NCI-H128 (cell line): Measurements from ENCODE around the gene MELTF.

Experiments used
- DNase-seq: peaks from one replicate; lab custom pipeline; 2025; ENCODE audit not compliant: unreplicated experiment; lab: John Stamatoyannopoulos, UW

MELTF gene

DNA sequence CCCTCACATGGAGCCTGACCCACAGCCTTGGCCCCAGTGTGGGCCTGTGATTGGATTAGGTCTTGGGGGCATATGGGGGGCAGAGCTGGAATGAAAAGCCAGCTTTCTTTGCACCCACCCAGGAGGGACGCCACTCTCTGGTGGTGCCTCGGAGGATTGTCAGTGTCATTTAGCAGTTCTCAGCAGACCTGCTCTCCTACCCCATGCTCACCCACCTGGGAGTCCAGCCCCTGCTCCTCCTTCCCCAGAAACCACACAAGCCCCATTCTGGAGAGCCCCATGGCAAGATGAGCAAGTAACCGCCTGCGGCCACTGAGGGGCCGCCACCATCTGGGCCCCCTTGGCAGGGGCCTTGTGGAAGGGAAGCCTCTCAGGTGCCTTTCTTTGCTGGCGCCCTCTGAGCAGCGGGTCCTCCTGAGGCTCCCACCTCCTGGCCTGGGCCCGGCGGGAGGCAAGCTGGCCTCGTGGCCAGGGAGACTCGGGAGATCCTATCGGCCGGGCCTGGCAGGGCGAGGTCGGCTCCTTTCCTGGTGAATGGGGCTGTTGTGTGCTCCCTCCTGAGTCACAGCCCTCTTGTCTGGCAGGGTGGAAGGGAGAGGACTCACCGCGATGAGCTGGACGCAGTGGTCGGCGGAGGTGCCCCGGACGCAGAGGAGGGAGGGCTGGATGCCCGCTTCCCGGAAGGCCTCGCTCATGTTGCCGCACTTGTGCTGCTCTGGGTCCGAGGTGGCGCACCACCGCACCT is 2.3 kb downstream of the MELTF start:
- DNase-seq: no peak

DNA sequence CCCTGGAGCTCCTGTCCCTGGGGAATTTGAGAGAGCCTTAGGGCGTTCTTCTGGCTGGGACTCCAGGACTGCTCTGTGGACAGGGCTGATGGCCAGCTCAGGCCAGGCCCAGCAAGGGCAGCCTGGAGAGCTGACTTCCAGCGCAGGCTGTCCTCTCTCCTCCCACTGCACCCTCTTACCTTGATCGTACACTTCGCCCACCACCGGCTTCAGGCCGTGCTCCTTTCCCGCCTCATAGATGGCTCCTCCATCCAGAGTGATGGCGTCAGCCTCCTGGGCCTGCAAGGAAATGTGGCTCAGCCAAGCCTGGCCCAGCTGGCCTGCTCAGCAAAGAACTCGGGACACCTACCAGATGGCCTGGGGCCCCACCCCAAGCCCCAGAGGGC is 3.1 kb downstream of the MELTF start:
- DNase-seq: no peak

DNA sequence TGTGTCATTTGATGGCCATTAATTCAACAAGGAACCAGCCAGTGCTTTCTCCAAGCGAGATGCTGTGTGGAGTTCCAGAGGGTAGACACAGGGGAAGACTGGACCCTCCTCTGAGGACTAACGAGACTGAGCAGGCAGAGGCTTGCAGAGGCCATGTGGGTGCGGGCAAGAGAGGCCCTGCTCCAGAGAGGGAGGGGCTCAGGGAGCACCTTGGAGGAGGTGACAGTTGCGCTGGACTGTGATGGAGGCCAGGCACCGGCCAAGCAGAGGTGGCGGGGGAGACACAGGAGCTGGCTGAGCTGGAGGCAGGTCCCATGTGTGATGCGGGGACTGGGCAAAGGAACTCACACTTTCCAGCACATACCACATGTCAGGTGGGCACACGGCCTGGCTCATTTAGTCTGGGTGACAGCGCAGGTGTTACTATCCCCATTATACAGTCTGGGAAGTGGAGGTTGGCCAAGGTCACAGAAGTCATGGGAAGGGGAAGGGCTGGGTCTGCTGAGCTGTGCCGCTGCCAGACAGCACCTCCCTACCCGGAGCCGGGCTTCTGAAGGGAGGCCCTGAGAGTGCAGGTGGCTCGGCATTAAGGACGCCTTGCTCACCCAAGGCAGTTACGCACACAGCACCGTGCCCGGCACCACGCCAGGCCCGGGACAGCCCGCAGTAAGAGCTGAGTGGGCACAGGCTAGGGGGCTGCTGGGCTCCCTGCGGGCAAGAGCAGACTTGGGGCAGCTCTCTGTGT is 3.7 kb downstream of the MELTF start:
- no peak for DNase-seq

DNA sequence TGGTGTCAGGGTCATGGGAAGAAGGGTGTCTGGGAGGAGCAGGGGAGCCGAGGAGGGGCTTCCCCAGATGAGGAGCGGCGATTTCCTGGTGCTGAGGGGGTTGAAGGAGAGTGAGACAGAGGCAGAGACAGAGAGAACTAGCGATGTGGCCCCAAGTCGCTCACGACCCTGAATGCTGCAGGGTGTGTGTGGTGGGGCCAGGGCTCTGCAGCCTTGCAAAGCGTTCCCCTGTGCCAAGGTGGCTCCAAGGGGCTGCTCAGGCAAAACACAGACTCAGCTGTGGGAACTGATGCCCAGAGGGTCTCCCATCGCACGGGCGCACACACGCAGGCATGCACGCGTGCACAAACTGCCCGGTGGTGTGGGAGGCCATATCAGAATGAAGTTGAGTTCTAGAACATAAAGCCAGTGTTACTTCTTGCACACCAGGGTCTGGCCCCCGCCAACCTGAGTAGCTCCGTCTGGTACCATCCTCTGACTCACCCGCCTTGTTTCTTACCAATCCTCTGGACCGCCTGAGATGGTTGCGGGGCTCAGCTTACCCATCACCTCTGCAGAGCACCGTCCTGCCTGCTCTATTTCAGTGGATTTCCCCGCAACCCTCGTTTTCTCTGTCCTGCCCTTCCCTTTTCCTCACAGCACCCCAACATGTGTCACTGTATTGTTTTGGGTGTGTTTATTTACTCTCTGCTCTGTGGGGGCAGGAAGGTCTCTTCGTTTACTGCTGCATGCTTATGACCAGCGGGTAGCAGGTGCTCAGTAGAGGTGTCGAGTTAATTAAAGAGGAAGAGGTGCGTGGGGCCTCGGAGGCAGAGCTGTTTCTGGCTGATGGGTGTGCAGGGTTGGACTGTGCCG is 4.5 kb downstream of the MELTF start:
- DNase-seq: no peak

DNA sequence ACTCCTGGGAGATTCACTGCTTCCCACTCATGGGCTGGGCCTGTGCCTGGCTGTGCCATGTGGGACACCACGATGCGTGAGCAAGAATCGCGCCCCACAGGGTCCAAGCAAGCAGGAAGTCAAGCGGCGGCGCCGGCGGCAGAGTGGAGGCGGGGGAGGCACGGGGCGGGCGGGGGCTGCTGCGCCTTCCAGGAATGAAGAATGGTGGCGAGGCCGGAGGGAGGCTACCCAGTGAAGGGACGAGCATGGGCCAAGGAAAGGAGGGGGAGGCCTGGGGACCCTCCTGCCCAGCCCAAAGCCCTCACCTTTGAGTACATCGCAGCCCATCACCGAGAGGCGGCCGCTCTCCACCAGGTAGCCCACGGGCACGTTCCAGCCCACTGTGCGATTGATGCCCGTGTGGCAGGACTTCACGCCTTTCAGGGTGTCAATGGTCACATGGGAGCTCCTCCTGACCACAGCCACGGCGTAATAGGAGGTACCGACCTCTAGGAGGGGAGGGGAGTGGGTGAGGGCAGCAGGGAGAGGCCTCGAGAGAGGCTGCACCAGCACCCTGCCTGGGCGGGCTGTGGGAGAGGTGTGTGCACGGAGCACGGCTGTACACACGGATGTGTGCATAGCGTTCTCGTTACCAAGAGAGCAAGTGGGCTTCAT is 5.5 kb downstream of the MELTF start:
- DNase-seq: no peak

DNA sequence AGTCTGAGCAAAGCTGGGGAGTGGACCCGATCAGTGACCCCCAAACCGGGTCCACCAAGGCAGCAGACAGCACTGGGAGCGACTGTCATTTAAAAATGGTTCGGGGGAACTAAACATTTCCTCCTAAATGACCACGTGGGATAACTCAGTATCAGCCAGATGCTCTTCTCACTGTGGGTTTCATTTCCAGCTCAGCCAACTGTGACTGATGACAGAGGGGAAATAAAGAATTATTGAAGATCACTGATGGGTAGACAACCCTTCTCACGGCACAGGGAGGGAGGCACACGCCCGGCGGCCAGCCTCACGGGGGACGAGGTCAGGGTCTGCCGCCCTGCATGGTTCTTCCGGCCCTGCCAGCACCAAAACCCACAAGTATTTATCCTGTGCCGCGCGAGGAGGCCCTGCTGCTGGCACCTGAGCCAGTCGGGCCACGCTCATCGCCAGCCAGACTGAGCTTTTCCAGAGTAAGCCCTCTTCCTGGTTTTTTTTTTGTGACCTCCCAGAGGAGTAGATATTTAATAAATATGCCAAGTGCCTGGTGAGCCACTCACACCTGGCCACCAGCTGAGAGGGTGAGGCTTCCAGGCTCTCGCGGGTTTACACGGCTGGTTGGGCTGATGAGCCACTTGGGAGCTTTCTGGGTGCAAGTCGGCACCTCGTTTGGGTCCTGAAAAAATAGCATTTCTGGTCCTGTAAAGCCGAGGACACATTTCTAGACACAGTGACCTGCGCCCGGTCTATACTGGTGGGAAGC is 6.2 kb downstream of the MELTF start:
- peak; percentile 60 for DNase-seq

DNA sequence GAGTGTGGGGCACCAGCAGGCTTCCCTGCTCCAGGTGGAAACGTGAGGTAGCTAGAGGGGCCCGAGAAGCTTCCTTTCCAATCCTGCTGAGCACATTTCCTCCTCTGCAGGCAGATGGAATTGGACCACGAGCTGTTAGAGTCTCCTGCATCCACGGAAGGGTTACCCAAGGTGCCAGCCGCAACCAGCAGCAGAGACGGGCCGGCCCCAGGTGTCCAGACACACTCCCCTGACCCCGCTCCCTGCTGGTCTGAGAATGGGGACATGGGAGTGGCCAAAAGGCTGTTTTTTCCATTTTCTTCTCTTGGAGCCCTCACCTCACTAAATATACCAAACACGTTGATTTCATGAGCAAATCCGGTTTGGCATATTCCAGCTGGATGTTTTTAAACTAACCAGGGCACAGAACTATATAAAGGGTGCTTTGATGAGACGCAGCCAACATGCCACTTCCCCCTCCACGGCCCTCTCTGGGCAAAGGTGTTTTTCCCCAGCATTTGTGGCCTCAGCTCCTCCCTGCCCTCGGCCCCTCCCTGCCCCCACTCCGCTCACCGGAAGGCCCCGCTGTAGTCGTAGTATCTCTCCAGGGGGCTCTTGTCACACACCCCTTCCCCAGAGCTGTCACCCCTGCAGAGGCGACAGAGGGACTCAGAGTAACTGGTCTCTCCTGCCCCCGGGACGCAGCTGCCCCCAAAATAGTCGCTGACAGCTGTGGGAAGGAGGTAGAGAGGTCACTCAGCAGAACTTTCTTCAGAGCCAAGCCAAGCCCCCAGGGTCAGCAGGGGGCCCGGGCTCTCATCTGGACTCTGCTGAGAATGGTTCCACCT is 7.0 kb downstream of the MELTF start:
- DNase-seq: no peak

DNA sequence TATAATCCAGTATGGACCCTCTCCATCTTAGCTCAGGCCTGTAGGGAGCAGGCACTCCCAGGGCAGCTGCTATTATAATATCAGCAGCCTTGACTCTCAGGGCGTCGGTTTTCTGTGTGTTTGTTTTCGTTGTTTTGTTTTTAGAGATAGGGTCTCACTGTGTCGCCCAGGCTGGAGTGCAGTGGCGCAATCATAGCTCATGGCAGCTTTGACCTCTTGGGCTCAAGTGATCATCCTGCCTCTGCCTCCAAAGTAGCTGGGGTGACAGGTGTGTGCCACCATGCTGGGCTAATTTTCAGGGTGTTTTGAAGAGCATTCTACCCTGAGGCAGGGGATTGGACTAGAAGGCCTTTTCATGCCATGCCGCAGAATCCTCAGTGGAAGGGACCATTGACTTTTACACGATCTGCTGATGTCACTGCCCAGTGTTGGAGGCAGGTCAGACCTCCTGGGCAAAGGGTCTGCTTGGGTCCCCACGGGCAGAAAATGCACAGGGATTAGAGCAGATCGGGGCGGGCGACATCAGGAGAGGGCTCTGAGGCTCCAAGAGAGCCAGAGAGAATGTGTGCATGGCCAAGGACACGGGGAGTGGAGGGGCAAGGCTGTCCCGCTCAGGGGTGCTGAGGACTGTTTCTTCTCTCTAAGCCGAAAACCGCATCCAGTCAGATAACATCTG is 7.8 kb downstream of the MELTF start:
- DNase-seq: no peak

DNA sequence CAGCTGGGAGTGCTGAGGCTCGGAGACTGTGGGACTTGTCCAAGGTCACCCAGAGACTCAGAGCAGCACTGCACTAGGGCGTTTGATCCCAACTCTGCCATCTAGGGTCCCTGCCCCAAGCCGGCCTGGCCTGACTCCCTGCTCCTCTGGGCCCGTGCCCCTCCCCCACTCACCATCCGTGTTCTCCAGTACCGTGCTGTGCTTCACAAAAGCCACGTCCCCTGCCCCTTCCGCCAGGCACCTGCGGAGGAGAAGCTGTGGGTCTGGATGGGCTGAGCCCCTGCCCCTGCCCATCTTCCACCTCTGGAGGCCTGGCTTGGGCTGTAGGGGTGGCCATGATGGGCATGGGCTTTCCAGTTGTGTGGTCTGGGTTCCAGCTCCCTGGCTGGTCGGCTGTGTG is 8.4 kb downstream of the MELTF start:
- DNase-seq: no peak

DNA sequence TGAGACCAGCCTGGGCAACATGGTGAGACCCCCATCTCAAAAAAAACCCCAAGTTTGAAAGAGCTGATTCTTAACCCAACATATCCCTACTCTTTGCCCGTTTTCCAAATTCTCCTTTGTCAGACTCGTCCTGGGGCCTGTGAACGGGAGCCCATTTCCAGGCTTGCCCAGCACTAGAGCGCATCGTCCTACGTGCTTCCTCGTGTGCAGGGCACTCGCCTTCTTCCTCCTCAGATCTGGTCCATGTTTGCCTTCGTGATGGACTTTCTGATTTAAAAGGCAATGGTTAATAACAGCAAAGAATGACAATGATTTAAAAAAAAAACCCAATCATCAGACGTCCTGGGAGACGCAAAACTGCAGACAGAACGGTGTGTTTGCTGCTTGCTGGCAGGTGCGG is 10.1 kb downstream of the MELTF start:
- no peak for DNase-seq

DNA sequence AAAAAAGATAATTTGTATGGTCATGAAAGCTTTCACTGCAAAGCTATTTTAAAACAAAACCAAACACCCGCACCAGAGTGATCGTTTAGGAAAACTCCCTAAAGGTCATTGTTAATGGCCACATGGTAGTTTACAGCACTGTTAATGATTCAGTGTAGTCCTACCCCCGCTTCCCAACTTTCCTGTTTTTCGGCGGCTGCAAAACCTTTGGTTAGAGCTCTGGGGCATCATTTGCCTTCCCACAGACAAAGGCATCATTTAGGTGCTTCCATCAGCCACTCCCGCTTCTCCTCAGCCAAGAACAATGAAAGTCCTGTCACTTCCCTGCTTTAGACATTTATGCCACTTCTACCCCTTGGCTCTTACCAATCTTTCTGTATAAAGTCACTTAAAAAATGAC is 10.6 kb downstream of the MELTF start:
- no peak for DNase-seq

DNA sequence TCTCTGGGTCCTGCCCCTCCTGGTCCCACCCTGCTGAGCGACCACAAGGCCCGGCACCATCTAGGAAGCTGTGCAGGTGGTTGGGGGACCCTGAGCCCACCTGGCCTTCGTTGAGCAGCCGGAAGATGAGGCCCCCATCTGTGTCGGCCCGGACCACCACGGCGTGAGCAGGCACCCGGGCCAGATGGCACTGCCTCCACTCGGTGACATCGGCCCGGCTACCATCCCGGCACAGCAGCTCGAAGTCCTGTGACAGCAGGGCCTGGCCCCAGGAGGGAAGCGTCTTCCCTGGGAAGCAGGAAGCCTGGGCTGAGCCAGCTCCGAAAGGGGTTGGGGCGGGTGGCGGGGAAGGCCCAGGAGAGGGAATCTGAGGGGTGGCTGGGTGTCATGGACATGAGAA is 12.6 kb downstream of the MELTF start:
- DNase-seq: no peak

DNA sequence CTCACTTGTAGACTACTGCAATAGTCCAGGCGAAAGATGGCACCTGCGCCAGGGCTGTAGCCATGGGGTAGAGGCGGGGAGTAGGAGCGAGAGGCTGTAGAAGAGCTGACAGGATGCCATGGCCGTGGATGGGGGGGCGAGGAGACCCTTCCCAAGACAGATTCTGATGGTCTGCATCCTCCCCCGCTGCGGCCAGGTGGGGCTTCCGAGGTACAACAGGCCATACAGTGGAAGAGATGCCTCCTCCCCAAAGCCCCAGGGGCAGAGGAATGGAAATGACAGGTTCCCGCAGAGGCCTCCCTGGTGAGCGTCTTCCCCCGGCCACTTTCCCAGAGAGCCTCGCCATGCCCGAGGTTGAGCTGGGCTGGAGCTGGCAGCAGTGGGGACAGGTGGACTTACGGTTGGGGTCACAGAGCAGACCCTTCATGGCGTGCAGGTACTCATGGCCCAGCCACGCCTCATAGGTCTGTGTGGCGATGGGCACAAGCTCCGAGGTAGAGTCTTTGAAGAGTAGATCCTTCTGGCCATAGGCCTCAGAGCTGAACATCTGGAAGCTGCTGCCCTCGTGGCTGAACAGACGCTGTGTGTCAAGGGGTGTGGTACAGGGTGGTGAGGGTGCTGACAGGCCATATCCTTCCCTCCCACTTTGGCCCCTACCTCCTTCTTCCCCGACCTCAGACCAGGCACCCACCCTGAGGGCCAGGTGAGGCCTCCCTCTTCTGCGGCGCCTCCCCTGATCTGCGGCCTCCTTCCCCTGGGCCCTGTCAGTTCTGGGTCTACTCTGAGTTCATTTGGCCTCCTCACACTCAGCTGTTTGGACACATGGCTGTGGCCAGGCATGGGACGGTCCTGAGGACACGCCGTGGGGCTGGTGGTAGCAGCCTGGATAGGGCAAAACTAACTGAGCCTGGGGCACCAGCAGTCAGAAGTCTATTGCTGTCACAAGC is 13.6 kb downstream of the MELTF start:
- DNase-seq: no peak

DNA sequence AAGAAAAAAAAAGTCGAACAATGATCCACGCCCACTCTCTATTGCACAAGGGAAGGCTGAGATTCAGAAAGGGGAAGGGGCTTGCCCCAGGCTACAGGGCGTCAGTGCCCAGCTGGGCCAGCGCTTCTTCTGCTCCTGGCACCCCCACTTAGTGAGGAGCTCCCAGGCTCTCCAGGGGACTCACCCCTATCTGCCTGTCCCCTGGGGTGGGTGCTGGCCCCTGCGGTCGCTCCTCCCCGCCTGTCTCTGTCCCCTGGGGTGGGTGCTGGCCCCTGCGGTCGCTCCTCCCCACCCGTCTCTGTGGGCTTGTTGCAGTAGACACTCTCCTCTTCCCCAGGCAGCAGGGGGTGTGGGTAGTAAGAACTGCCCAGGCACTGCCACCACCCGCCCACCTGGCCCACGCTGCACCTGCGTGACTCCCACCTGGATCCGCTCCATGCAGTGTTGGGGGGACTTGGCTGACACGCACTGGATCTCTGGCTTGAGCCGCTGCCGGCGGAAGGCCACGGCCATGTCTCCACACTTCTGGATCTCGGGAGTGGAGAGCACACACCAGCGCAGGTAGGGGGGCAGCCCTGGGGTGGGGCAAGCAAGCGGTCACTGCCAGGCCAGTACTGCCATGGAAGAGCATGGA is 14.6 kb downstream of the MELTF start:
- no peak for DNase-seq

DNA sequence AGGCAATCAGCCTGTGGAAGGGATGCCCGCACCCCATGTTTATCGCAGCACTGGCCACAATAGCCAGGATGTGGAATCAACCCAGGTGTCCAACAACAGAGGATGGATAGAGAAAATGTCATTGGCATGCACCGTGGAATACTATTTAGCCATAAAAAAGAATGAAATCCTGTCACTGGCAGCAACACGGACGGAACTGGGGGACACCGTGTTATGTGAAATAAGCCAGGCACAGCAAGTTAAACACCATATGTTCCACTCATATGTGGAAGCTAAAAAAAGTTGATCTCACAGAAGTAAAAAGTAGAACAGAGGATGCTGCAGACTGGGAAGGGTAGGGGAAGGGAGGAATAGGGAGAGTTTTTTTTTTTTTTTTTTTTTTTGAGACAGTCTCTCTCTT is 15.6 kb downstream of the MELTF start:
- no peak for DNase-seq

DNA sequence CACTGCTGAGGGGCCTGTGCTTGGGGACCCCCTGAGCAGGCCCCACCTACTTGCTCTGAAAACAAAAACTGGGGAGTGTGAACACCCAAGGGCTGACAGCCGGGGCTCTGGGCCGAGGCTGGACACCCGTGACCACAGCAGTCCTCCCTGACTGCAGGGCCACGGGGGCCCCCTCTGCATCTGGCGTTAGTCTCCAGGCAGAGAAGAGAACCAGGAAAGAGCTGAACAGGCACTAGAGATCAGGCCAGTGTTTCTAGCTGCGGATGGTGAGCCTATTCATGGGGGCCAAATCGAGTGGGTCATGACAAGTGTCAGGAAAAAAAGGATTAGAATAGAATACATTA is 17.1 kb downstream of the MELTF start:
- no peak for DNase-seq

DNA sequence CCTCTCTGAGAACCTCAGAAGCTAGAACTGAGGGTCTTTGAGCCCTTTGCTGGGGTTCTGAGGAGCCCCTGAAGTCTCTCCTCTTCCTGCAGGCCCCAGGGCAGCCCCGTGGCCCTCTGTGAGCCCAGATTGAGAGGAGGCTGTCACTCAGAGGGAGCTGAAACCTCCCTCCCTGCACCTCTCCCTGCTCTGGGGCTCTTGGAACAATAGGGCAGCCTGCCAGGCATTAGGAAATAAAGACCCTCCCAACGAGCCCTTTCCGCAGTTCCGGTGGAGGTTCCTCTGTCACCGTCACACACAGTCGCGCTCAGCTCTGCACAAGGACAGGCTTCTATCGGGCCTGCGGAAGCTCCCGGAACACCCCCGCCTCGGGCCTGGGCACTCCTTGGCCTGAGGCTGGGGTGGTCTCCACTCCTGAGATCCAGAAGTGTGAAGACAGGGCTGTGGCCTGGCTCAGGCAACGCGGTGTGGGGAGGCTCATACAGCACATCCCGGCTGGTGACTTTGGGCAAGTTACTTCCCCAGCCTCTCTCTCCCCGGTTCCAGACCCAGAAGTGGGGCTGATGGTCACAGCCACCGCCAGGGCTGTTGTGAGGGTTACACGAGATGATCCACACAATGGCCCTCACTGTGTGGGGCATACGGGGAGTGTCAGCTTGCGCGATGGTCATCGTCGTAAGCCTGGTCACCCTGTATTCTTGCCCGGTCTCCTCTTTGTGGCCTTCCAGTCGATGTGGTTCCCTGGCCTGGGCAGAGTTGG is 17.7 kb downstream of the MELTF start:
- no peak for DNase-seq
